Upper lobe of right lung (tissue), 1 donor: ENCODE measurements around the gene LINS1. TPM values are rescaled to one million over a fixed set of nuclear protein-coding genes. Genes with fewer than 3 reads are reported as not detected.

ENCODE experiments used
- ATAC-seq: fragments of 200-7000 bp; cut with Tn5 transposase; one replicate; pipeline ENCODE4 v1.9.1; 2020; ENCODE audit warnings: mild to moderate bottlenecking, moderate library complexity
- DNase-seq: peaks from one replicate; pipeline ENCODE4 v3.0.0-alpha.2; 2020
- H3K27ac ChIP-seq: fragments of 200-600 bp; one replicate; pipeline ENCODE4 v1.8.0; 2022
- H3K27me3 ChIP-seq: fragments of 200-600 bp; one replicate; pipeline ENCODE4 v1.8.0; 2022; ENCODE audit warnings: mild to moderate bottlenecking
- H3K36me3 ChIP-seq: fragments of 200-600 bp; one replicate; pipeline ENCODE4 v1.8.0; 2022
- H3K4me1 ChIP-seq: fragments of 200-600 bp; one replicate; pipeline ENCODE4 v1.8.0; 2022
- H3K4me3 ChIP-seq: fragments of 200-600 bp; one replicate; pipeline ENCODE4 v1.8.0; 2022; ENCODE audit warnings: mild to moderate bottlenecking
- H3K9me3 ChIP-seq: fragments of 200-600 bp; one replicate; pipeline ENCODE4 v1.8.0; 2022
- CTCF ChIP-seq: fragments of 200-600 bp; IDR thresholded peaks from one replicate; pipeline ENCODE4 v1.8.0; 2022; ENCODE audit warnings: antibody characterized with exemption
- intact Hi-C: fragments of 100-400 bp; cut with DNase I; formaldehyde crosslinking; loops from one replicate; pipeline ENCODE4 v1.11.0; 2022
- total RNA-seq: library from RNA; stranded (reverse); fragmentation: NEBNext Ultra II Directional; extraction: Animal tissue kit (Norgen Biotek cat#: 25700); gene quantifications from one replicate; pipeline ENCODE4 v1.2.1, GENCODE V29; 2021
- donor health status: DM: no; HTN: yes; CAD: no; lungs with severe emphysema.

Gene LINS1
- total RNA-seq, 1 donor from 2014 or later, result 18.6 TPM

GRCh38 chr15:100558771-100559254, 43.2 kb downstream of the LINS1 start:
- Histone ChIP-seq H3K4me1 (no peaks in the 10 kb centered on the region), H3K27ac (no peak overlapping the region), H3K27me3 (no peaks in the 10 kb centered on the region), H3K36me3 (no peaks in the 10 kb centered on the region), H3K9me3 (no peaks in the 10 kb centered on the region), H3K4me3 (no peak overlapping the region)
- DNase-seq (no peak), ATAC-seq (peak; percentile 26)
- intact Hi-C loops, result no loop called here
- no peak for TF ChIP-seq CTCF

- intact Hi-C loops, result no loop called here
- H3K27ac ChIP-seq, result no peak overlapping the region
- no peaks in the 10 kb centered on the region for H3K27me3 ChIP-seq
- H3K4me1 ChIP-seq, result no peaks in the 10 kb centered on the region
- no peaks in the 10 kb centered on the region for H3K36me3 ChIP-seq
- H3K9me3 ChIP-seq, result no peaks in the 10 kb centered on the region
- DNase-seq (no peak), ATAC-seq (peak; percentile 25)
- no peak for TF ChIP-seq CTCF
- H3K4me3 ChIP-seq, result no peak overlapping the region
Observed at GRCh38 chr15:100553468-100553867, 48.5 kb downstream of the LINS1 start.

- DNase-seq, result no peak
- no peak overlapping the region for H3K4me3 ChIP-seq
- no peak overlapping the region for H3K27ac ChIP-seq
- intact Hi-C loops, result no loop called here
- H3K4me1 ChIP-seq, result no peaks in the 10 kb centered on the region
- no peak for TF ChIP-seq CTCF
- no peak for ATAC-seq
- no peaks in the 10 kb centered on the region for H3K9me3 ChIP-seq
- H3K36me3 ChIP-seq, result no peaks in the 10 kb centered on the region
- H3K27me3 ChIP-seq, result peaks cover 15% of the 10 kb centered on the region
Observed at GRCh38 chr15:100547961-100548360, 54.0 kb downstream of the LINS1 start.

- Histone ChIP-seq H3K4me3 (no peak overlapping the region), H3K27me3 (peaks cover 15% of the 10 kb centered on the region), H3K9me3 (no peaks in the 10 kb centered on the region), H3K27ac (no peak overlapping the region), H3K4me1 (no peaks in the 10 kb centered on the region), H3K36me3 (no peaks in the 10 kb centered on the region)
- TF ChIP-seq CTCF, result no peak
- ATAC-seq, result no peak
- intact Hi-C loops, result no loop called here
- no peak for DNase-seq
Observed at GRCh38 chr15:100544946-100545345, 57.0 kb downstream of the LINS1 start.

- Histone ChIP-seq H3K36me3 (no peaks in the 10 kb centered on the region), H3K9me3 (no peaks in the 10 kb centered on the region), H3K4me1 (no peaks in the 10 kb centered on the region), H3K4me3 (no peak overlapping the region), H3K27ac (no peak overlapping the region), H3K27me3 (peaks cover 15% of the 10 kb centered on the region)
- intact Hi-C loops, result no loop called here
- no peak for DNase-seq
- peak; percentile 48 for ATAC-seq
- TF ChIP-seq CTCF, result no peak
Observed at GRCh38 chr15:100544338-100544841, 57.6 kb downstream of the LINS1 start.

- intact Hi-C loops, result no loop called here
- Histone ChIP-seq H3K4me1 (no peaks in the 10 kb centered on the region), H3K4me3 (no peak overlapping the region), H3K27ac (no peak overlapping the region), H3K9me3 (no peaks in the 10 kb centered on the region), H3K27me3 (peaks cover 15% of the 10 kb centered on the region), H3K36me3 (no peaks in the 10 kb centered on the region)
- ATAC-seq (no peak), DNase-seq (no peak)
- TF ChIP-seq CTCF, result no peak
Observed at GRCh38 chr15:100542290-100542689, 59.7 kb downstream of the LINS1 start.
